ENCODE results near the gene CKM.
A peak's percentile ranks its signal among the peaks of the same experiment; 100 is the strongest.
"Not testable (repeated sequence)": the region's sequence is repeated elsewhere in the genome, so short reads cannot be mapped to it uniquely, and the experiment has no call there.

CKM gene

GRCh38 chr19:45349126-45349415, 26.4 kb upstream of the CKM start:
- DNase-seq (ENCODE audit: low spot score) = no peak

GRCh38 chr19:45348367-45349125, 25.9 kb upstream of the CKM start:
- DNase-seq (ENCODE audit: low spot score) = no peak

GRCh38 chr19:45347570-45348366, 25.1 kb upstream of the CKM start:
- DNase-seq (ENCODE audit: low spot score) = no peak

GRCh38 chr19:45346449-45346848, 23.8 kb upstream of the CKM start:
- no peak for DNase-seq (ENCODE audit: low spot score)

GRCh38 chr19:45345506-45345860, 22.8 kb upstream of the CKM start:
- DNase-seq (ENCODE audit: low spot score) = no peak

- DNase-seq (ENCODE audit: low spot score) = no peak
Observed at GRCh38 chr19:45344621-45345505, 22.2 kb upstream of the CKM start.

GRCh38 chr19:45342911-45343310, 20.2 kb upstream of the CKM start:
- DNase-seq (ENCODE audit: low spot score) = no peak

- peak; percentile 28 for DNase-seq (ENCODE audit: low spot score)
Observed at GRCh38 chr19:45340899-45341453, 18.3 kb upstream of the CKM start.

GRCh38 chr19:45340232-45340898, 17.7 kb upstream of the CKM start, which contains the start of gene KLC3:
Gene KLC3 (plus strand): TSS chr19:45340750. CDS start chr19:45345542, 4,792 bp downstream.
- peak; percentile 62 for DNase-seq (ENCODE audit: low spot score)

- DNase-seq (ENCODE audit: low spot score) = no peak
Observed at GRCh38 chr19:45339629-45340028, 17.0 kb upstream of the CKM start.

- no peak for DNase-seq (ENCODE audit: low spot score)
Observed at GRCh38 chr19:45336696-45337251, 14.1 kb upstream of the CKM start.

- DNase-seq (ENCODE audit: low spot score) = not testable (repeated sequence)
Observed at GRCh38 chr19:45334881-45335280, 12.2 kb upstream of the CKM start.

- no peak for DNase-seq (ENCODE audit: low spot score)
Observed at GRCh38 chr19:45333609-45334303, 11.1 kb upstream of the CKM start.

- no peak for DNase-seq (ENCODE audit: low spot score)
Observed at GRCh38 chr19:45331411-45331810, 8.7 kb upstream of the CKM start.

GRCh38 chr19:45327404-45328143, 4.9 kb upstream of the CKM start:
- no peak for DNase-seq (ENCODE audit: low spot score)

GRCh38 chr19:45324349-45324907, 1.8 kb upstream of the CKM start:
- no peak for DNase-seq (ENCODE audit: low spot score)

- DNase-seq (ENCODE audit: low spot score) = no peak
Observed at GRCh38 chr19:45323671-45324081, 1.0 kb upstream of the CKM start.

- DNase-seq (ENCODE audit: low spot score) = no peak
Observed at GRCh38 chr19:45322311-45322710, 364 bp downstream of the CKM start.

GRCh38 chr19:45321848-45322247, 827 bp downstream of the CKM start:
- no peak for DNase-seq (ENCODE audit: low spot score)
